SK-N-SH (cell line): Measurements from ENCODE around the gene MAN2A1.

Source experiments
- EZH2phosphoT487 ChIP-seq: fragments of 200-600 bp; sonication (generic); IDR thresholded peaks from 2 replicates; pipeline ENCODE4 v1.6.1; 2017; ENCODE audit warnings: low read depth, mixed run types, mild to moderate bottlenecking, antibody characterized with exemption, moderate library complexity, borderline replicate concordance
- GATA2 ChIP-seq: sonication (generic); formaldehyde crosslinking; IDR thresholded peaks from 2 replicates; pipeline ENCODE4 v1.5.0; 2020; ENCODE audit warnings: mild to moderate bottlenecking, missing genetic modification reagents
- JUND ChIP-seq: IDR thresholded peaks from 2 replicates; pipeline ENCODE4 v1.4.0; 2012
- NFIC ChIP-seq: IDR thresholded peaks from 2 replicates; pipeline ENCODE4 v1.4.0; 2012; ENCODE audit warnings: borderline replicate concordance
- POLR2AphosphoS5 ChIP-seq: IDR thresholded peaks from 2 replicates; pipeline ENCODE4 v1.6.1; 2012; ENCODE audit warnings: low read depth, low read length
- SIN3A ChIP-seq: IDR thresholded peaks from 2 replicates; pipeline ENCODE4 v1.6.1; 2012; ENCODE audit warnings: low read depth, mild to moderate bottlenecking, low read length, moderate library complexity, borderline replicate concordance
- SMC3 ChIP-seq: IDR thresholded peaks from 2 replicates; pipeline ENCODE4 v1.6.1; 2012; ENCODE audit warnings: low read depth, low read length, improper control_type of control experiment
- TAF1 ChIP-seq: IDR thresholded peaks from 2 replicates; pipeline ENCODE4 v1.6.1; 2012; ENCODE audit warnings: low read depth, mild to moderate bottlenecking, low read length, moderate library complexity, borderline replicate concordance
- TCF12 ChIP-seq: IDR thresholded peaks from 2 replicates; pipeline ENCODE4 v1.4.0; 2012
- TF ChIP-seq, protein P1 (sequence below): fragments of 200-600 bp; sonication (generic); IDR thresholded peaks from 2 replicates; pipeline ENCODE4 v1.6.1; 2017; ENCODE audit warnings: antibody characterized with exemption, mild to moderate bottlenecking, moderate library complexity
- TF ChIP-seq, protein P2 (sequence below): fragments of 150-350 bp; IDR thresholded peaks from 2 replicates; pipeline ENCODE4 v1.6.1; 2017; ENCODE audit warnings: antibody characterized with exemption, low read length, low read depth, borderline replicate concordance
- TF ChIP-seq, protein P3 (sequence below): IDR thresholded peaks from 2 replicates; pipeline ENCODE4 v1.4.0; 2012; ENCODE audit warnings: low read depth, borderline replicate concordance
- TF ChIP-seq, protein P4 (sequence below): IDR thresholded peaks from 2 replicates; pipeline ENCODE4 v1.4.0; 2012; ENCODE audit warnings: low read depth, borderline replicate concordance

DNA sequence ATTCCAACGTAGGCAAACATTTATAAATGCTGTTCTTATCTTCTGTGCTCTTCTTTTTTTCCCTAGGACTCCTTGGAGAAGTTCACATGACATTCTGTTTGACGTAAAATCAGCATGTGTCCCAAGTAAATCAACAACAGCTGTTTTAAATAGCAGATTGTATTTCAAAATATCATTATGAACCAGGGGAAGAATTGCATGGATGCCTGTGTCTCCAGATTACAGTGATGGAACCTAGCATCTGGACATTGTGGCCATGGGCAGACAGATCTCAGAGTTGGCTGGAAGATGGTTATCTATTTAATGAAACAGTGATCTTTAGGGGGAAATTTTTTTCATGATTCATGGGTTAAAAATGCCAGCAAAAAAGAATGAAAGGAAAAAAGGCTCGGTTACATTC, 222.0 kb downstream of the MAN2A1 start:
- TF ChIP-seq, protein P1, sequence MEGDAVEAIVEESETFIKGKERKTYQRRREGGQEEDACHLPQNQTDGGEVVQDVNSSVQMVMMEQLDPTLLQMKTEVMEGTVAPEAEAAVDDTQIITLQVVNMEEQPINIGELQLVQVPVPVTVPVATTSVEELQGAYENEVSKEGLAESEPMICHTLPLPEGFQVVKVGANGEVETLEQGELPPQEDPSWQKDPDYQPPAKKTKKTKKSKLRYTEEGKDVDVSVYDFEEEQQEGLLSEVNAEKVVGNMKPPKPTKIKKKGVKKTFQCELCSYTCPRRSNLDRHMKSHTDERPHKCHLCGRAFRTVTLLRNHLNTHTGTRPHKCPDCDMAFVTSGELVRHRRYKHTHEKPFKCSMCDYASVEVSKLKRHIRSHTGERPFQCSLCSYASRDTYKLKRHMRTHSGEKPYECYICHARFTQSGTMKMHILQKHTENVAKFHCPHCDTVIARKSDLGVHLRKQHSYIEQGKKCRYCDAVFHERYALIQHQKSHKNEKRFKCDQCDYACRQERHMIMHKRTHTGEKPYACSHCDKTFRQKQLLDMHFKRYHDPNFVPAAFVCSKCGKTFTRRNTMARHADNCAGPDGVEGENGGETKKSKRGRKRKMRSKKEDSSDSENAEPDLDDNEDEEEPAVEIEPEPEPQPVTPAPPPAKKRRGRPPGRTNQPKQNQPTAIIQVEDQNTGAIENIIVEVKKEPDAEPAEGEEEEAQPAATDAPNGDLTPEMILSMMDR: no peak
- TF ChIP-seq JUND (peak; percentile 90), POLR2AphosphoS5 (peak; percentile 94), GATA2 (CRISPR knock-in tag) (peak; percentile 96), TAF1 (no peak), TCF12 (peak; percentile 100), SIN3A (no peak), EZH2phosphoT487 (no peak), NFIC (peak; percentile 70; the same call in 1 of the 2 replicates), SMC3 (no peak)
- TF ChIP-seq, protein P2, sequence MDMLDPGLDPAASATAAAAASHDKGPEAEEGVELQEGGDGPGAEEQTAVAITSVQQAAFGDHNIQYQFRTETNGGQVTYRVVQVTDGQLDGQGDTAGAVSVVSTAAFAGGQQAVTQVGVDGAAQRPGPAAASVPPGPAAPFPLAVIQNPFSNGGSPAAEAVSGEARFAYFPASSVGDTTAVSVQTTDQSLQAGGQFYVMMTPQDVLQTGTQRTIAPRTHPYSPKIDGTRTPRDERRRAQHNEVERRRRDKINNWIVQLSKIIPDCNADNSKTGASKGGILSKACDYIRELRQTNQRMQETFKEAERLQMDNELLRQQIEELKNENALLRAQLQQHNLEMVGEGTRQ: no peak
- TF ChIP-seq, protein P3, sequence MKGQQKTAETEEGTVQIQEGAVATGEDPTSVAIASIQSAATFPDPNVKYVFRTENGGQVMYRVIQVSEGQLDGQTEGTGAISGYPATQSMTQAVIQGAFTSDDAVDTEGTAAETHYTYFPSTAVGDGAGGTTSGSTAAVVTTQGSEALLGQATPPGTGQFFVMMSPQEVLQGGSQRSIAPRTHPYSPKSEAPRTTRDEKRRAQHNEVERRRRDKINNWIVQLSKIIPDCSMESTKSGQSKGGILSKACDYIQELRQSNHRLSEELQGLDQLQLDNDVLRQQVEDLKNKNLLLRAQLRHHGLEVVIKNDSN: peak; percentile 57
- TF ChIP-seq, protein P4, sequence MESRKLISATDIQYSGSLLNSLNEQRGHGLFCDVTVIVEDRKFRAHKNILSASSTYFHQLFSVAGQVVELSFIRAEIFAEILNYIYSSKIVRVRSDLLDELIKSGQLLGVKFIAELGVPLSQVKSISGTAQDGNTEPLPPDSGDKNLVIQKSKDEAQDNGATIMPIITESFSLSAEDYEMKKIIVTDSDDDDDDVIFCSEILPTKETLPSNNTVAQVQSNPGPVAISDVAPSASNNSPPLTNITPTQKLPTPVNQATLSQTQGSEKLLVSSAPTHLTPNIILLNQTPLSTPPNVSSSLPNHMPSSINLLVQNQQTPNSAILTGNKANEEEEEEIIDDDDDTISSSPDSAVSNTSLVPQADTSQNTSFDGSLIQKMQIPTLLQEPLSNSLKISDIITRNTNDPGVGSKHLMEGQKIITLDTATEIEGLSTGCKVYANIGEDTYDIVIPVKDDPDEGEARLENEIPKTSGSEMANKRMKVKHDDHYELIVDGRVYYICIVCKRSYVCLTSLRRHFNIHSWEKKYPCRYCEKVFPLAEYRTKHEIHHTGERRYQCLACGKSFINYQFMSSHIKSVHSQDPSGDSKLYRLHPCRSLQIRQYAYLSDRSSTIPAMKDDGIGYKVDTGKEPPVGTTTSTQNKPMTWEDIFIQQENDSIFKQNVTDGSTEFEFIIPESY: peak; percentile 60; the same call in 1 of the 2 replicates
